Kidney (tissue), 14 donors: ENCODE measurements around the gene SPHK2. TPM values are rescaled to one million over a fixed set of nuclear protein-coding genes. Genes with fewer than 3 reads are reported as not detected.

ENCODE experiments used
- DNase-seq, 5 donors: peaks; one replicate each; pipeline ENCODE4 v3.0.0-alpha.2; 2013 to 2020
- FAIRE-seq: peaks from 2 replicates; lab custom pipeline; 2012; peaks lifted over from hg19 to GRCh38; lab: Jason Lieb, UNC
- H3K27ac ChIP-seq, 2 donors: one replicate each; pipeline ENCODE4 v1.7.0; 2013; ENCODE audit warnings: low read depth in 2 of 2, low read length in 2 of 2, inconsistent platforms in 1 of 2
- H3K27me3 ChIP-seq: one replicate; pipeline ENCODE4 v1.7.1; 2013; ENCODE audit warnings: low read length, inconsistent platforms; ENCODE audit not compliant: control insufficient read depth, insufficient read depth
- H3K36me3 ChIP-seq, 3 donors: one replicate each; pipeline versions ENCODE4 v1.7.0 to v1.7.1; 2013; ENCODE audit warnings: low read length in 3 of 3, control low read depth in 1 of 3, inconsistent platforms in 1 of 3; ENCODE audit not compliant: insufficient read depth in 3 of 3, control insufficient read depth in 2 of 3
- H3K4me1 ChIP-seq, 3 donors: one replicate each; pipeline versions ENCODE4 v1.7.0 to v1.7.1; 2013; ENCODE audit warnings: low read length in 3 of 3, inconsistent platforms in 1 of 3, low read depth in 1 of 3; ENCODE audit not compliant: control insufficient read depth in 2 of 3, insufficient read depth in 2 of 3
- H3K4me3 ChIP-seq, 3 donors: one replicate each; pipeline versions ENCODE4 v1.7.0 to v1.8.1; 2013; ENCODE audit warnings: low read length in 3 of 3, control low read depth in 1 of 3, inconsistent platforms in 1 of 3
- H3K9ac ChIP-seq, 3 donors: one replicate each; pipeline versions ENCODE4 v1.7.0 to v1.7.1; 2013; ENCODE audit warnings: low read length in 3 of 3, control low read depth in 1 of 3, inconsistent platforms in 1 of 3
- H3K9me3 ChIP-seq, 3 donors: one replicate each; pipeline versions ENCODE4 v1.7.0 to v1.7.1; 2013; ENCODE audit warnings: low read length in 3 of 3, control low read depth in 1 of 3, inconsistent platforms in 1 of 3; ENCODE audit not compliant: control insufficient read depth in 2 of 3, insufficient read depth in 1 of 3
- CTCF ChIP-seq: IDR thresholded peaks from 3 replicates; pipeline ENCODE4 v1.5.1; 2012; ENCODE audit warnings: mild to moderate bottlenecking, moderate library complexity, borderline replicate concordance; ENCODE audit not compliant: insufficient read depth; ENCODE audit errors: extremely low read depth
- intact Hi-C: fragments of 100-400 bp; cut with DNase I; formaldehyde crosslinking; loops from one replicate; pipeline ENCODE4 v1.11.1; 2022
- polyA plus RNA-seq: library from polyadenylated mRNA; stranded (reverse); fragments of 350-450 nt; fragmentation: Illumina TruSeq; extraction: RNeasy Lipid Tissue Mini Kit (QIAGEN cat#74804); gene quantifications from one replicate; pipeline ENCODE4 v1.2.3, GENCODE V29; 2014; ENCODE audit warnings: low read depth, low replicate concordance; ENCODE audit not compliant: insufficient read depth
- total RNA-seq: library from RNA; stranded (reverse); fragmentation: NEBNext Ultra II Directional; extraction: Animal tissue kit (Norgen Biotek cat#: 25700); gene quantifications from one replicate; pipeline ENCODE4 v1.2.1, GENCODE V29; 2021
- donor health status: control.
- donor health status: control.
- donor health status: control.
- donor health status: control.
- donor health status: control.
- donor health status: DM: yes; HTN: yes; CAD: no.
- donor health status: Normal renal cell carcinoma (clear cell type).

The SPHK2 gene
- total and polyA plus RNA-seq, 2 donors from 2014 or later = 23.3 to 37.2 TPM

DNA sequence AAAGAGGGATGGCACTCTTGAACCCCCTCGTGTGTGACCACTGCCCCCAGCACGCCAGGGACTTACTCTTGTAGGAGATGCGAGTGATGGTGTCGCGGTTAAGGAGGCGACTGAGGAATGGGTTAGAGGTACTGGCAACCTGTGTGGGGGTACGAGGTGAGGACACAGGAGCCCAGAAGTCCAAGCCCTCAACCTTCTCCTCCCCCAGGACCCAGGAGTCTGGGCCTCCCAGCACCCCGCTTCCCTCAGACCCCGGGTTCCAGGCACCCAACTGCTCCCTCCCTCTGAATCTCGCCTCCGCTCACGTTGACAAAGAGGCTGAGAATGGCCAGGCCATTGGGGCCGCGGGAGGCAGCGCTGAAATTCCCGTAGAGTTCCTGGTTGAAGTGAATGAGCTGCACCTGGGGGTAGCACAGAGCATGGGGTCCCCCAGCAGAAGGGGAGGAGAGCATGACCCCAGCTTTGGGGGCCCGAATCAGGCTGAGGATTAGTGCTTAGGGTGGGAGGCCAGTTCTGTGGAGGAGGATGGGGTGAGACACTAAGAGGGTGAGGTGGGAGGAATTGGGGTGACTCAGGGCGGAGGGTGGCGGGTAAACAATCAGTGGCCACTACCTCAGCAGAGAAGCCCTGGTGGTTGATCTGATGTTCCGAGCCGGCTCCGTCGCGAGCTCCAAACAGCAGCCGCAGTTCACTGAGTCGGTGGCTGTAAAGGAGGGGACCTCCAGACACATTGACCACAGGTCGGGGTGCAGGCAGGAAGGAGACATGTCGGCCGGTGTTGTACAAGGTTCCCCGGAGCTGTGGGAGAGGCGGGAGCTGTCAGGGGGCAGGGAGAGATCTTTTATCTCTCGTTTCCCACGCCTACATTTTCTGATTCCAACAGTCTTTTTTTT, 20.4 kb downstream of the SPHK2 start:
- peak in 2 of 5 donors; percentile 73 to 79 for DNase-seq

GRCh38 chr19:48641850-48642249, 22.5 kb downstream of the SPHK2 start:
- H3K27ac ChIP-seq = no peak overlapping the region

More for the DNA sequence above, 20.4 kb downstream of the SPHK2 start:
- no peaks in the 10 kb centered on the region for H3K27me3 ChIP-seq
- peaks cover 5 to 14% (median 10%) of the 10 kb centered on the region in 3 donors for H3K4me1 ChIP-seq
- peak overlapping the region in 1 of 3 donors; percentile 29 for H3K9ac ChIP-seq
- no peak overlapping the region for H3K4me3 ChIP-seq
- no peak for TF ChIP-seq CTCF
- no peaks in the 10 kb centered on the region for H3K36me3 ChIP-seq
- intact Hi-C loops = no loop called here
- H3K9me3 ChIP-seq = no peaks in the 10 kb centered on the region
- no peak overlapping the region for H3K27ac ChIP-seq
- no peak for FAIRE-seq

DNA sequence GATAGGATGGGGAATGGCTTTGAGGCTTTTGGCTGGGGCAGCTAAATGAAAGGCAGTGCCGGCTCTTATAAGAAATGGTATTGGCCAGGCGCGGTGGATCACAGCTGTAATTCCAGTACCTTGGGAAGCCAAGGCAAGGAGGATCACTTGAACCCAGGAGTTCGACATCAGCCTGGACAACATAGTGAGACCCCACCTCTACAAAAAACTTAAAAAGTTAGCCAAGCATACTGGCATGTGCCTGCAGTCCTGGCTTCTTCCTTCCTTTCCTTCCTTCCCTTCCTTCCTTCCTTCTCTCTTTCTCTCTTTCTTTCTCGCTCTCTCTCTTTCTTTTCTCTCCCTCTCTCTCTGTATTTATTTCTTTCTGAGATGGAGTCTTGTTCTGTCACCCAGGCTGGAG, 23.6 kb downstream of the SPHK2 start:
- no peaks in the 10 kb centered on the region for H3K27me3 ChIP-seq
- intact Hi-C loops = no loop called here

More at GRCh38 chr19:48641850-48642249, 22.5 kb downstream of the SPHK2 start:
- TF ChIP-seq CTCF = no peak
- no peak for FAIRE-seq
- no peak overlapping the region for H3K4me3 ChIP-seq
- no peak for DNase-seq
- H3K9ac ChIP-seq = no peak overlapping the region
- no peaks in the 10 kb centered on the region for H3K9me3 ChIP-seq
- H3K36me3 ChIP-seq = no peaks in the 10 kb centered on the region
- H3K27me3 ChIP-seq = no peaks in the 10 kb centered on the region
- H3K4me1 ChIP-seq = peaks cover 5 to 13% (median 8%) of the 10 kb centered on the region in 3 donors
- intact Hi-C loops = no loop called here

More for the DNA sequence above, 23.6 kb downstream of the SPHK2 start:
- H3K36me3 ChIP-seq = no peaks in the 10 kb centered on the region
- H3K4me1 ChIP-seq = peaks cover 5 to 13% (median 8%) of the 10 kb centered on the region in 3 donors
- H3K9ac ChIP-seq = no peak overlapping the region
- no peak overlapping the region for H3K27ac ChIP-seq
- no peak for DNase-seq
- no peak for FAIRE-seq
- H3K4me3 ChIP-seq = no peak overlapping the region
- H3K9me3 ChIP-seq = no peaks in the 10 kb centered on the region
- no peak for TF ChIP-seq CTCF
